ENCODE measurements around the gene MMS19. TPM values are rescaled to one million over a fixed set of nuclear protein-coding genes. Genes with fewer than 3 reads are reported as not detected.

Gene MMS19
- total RNA-seq, 1 experiment from 2014 or later = 42.4 TPM

DNA sequence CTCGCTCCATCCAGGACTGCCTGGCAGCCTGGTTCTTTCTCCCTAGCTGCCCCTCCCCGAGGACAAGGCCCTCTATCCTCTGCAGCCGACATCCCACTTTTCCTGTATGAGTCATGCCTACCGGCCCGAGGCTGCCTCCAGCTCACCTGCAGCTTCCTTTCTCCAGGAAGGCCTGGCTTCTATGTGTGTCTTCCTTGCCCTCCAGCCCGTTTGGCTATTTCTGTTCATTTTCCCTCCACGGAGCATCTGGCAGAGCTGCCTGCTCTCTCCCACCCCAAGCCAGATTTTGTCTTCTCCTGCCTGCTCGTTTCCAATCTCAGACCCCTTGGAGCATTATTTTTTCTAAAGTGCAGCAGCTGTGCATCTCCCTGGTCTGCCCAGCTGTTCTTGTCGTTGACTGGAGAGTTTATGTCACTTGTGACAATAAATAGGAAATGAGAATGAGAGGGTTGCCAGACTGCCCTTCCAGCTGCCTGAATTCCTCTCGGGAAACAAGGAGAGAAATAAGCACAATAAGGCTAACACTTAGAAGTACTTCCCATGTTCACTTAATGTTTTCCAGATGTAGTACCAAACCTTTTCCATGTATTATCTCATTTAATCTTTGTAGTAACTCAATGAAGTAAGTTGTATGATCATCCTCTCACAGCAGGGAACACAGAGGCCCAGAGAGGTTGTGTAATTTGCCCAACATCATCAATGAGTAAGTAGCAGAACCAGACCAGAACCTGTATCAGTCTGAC lies 20.2 kb upstream of the MMS19 start:
- BruUV-seq (replicated peaks) = no TSS peak
- no peak overlapping the region for H3K27ac ChIP-seq
- ChIA-PET POLR2A (ENCODE audit: unreplicated experiment) (interaction anchor here (0.5 kb wide), 1 partner anchor 56 kb away, joined by 4 read pairs; no protein-coding TSS in a partner anchor), CTCF (interaction anchor here (0.5 kb wide), 2 partner anchors 100 to 240 kb away, joined by 3 to 16 read pairs; no protein-coding TSS in a partner anchor)
- H3F3A ChIP-seq (ENCODE audit: insufficient read depth, low read depth) = peaks cover 8% of the 10 kb centered on the region
- H3K9me2 ChIP-seq (ENCODE audit: insufficient read depth) = no peaks in the 10 kb centered on the region
- H3K9me3 ChIP-seq (ENCODE audit: insufficient read depth, low read depth) = no peaks in the 10 kb centered on the region
- H2AFZ ChIP-seq = no peak overlapping the region
- H3K36me3 ChIP-seq (ENCODE audit: low read depth) = no peaks in the 10 kb centered on the region
- peaks cover 34% of the 10 kb centered on the region for H3K4me1 ChIP-seq (replicated peaks; ENCODE audit: insufficient read depth)
- no peaks in the 10 kb centered on the region for H4K20me1 ChIP-seq (ENCODE audit: insufficient read depth)
- H3K79me2 ChIP-seq (ENCODE audit: low read depth) = 0 out of 2 replicates have a peak, but pooled peaks cover 4% of the 10 kb centered on the region
- H3K4me3 ChIP-seq = no peak overlapping the region
- TF ChIP-seq, protein P1, sequence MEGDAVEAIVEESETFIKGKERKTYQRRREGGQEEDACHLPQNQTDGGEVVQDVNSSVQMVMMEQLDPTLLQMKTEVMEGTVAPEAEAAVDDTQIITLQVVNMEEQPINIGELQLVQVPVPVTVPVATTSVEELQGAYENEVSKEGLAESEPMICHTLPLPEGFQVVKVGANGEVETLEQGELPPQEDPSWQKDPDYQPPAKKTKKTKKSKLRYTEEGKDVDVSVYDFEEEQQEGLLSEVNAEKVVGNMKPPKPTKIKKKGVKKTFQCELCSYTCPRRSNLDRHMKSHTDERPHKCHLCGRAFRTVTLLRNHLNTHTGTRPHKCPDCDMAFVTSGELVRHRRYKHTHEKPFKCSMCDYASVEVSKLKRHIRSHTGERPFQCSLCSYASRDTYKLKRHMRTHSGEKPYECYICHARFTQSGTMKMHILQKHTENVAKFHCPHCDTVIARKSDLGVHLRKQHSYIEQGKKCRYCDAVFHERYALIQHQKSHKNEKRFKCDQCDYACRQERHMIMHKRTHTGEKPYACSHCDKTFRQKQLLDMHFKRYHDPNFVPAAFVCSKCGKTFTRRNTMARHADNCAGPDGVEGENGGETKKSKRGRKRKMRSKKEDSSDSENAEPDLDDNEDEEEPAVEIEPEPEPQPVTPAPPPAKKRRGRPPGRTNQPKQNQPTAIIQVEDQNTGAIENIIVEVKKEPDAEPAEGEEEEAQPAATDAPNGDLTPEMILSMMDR (conservative IDR thresholded peaks at IDR 0.05) = no peak
- TF ChIP-seq EZH2 (IDR thresholded peaks at IDR 0.05; ENCODE audit: low read depth) = no peak
- DNase-seq = peak; percentile 65 to 67
- intact Hi-C loops (cut with micrococcal nuclease; ENCODE audit: unreplicated experiment) = no loop called here
- H3K4me2 ChIP-seq = peak overlapping the region; percentile 61
- no peaks in the 10 kb centered on the region for H3K27me3 ChIP-seq (ENCODE audit: insufficient read depth, low read depth)

DNA sequence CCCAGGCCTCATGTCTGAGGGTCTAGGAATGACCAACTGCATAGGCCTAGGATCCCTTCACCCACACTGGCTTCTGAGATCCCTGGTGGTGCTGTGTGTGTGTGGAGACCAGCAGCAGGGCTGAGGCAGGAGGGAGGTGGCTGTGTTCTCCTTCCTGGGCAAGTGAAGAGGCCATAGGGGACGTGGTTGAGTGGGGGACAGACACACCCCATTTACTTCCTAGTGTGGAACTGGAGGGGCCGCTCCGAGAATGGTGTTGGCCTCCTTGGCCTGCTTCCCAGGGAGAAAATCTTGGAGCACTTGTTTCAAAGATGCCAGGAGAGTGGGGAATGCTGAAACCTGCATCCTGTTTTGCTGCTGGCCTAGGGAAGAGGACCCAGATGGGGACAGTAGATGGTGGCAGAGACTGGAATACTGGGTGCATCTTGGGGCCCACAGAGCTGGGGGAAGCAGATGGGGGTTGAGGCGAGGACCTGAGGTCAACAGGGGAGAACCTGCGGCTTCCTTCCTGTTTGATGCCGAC lies 19.6 kb upstream of the MMS19 start:
- H3K9me2 ChIP-seq (ENCODE audit: insufficient read depth) = no peaks in the 10 kb centered on the region
- no peak overlapping the region for H3K27ac ChIP-seq
- TF ChIP-seq, protein P1 (conservative IDR thresholded peaks at IDR 0.05) = no peak
- TF ChIP-seq EZH2 (IDR thresholded peaks at IDR 0.05; ENCODE audit: low read depth) = no peak
- intact Hi-C loops (cut with micrococcal nuclease; ENCODE audit: unreplicated experiment) = no loop called here
- peak overlapping the region; percentile 61 for H3K4me2 ChIP-seq
- H4K20me1 ChIP-seq (ENCODE audit: insufficient read depth) = no peaks in the 10 kb centered on the region
- no peaks in the 10 kb centered on the region for H3K36me3 ChIP-seq (ENCODE audit: low read depth)
- DNase-seq = no peak
- no peaks in the 10 kb centered on the region for H3K9me3 ChIP-seq (ENCODE audit: insufficient read depth, low read depth)
- CTCF ChIA-PET = interaction anchor here (0.5 kb wide), 2 partner anchors 101 to 239 kb away, joined by 3 to 16 read pairs; no protein-coding TSS in a partner anchor
- no peaks in the 10 kb centered on the region for H3K27me3 ChIP-seq (ENCODE audit: insufficient read depth, low read depth)
- POLR2A ChIA-PET (ENCODE audit: unreplicated experiment) = interaction anchor here (0.5 kb wide), 1 partner anchor 56 kb away, joined by 4 read pairs; no protein-coding TSS in a partner anchor
- no peak overlapping the region for H2AFZ ChIP-seq
- BruUV-seq (replicated peaks) = no TSS peak
- H3K79me2 ChIP-seq (ENCODE audit: low read depth) = 0 out of 2 replicates have a peak, but pooled peaks cover 4% of the 10 kb centered on the region
- H3K4me3 ChIP-seq = no peak overlapping the region
- H3F3A ChIP-seq (ENCODE audit: insufficient read depth, low read depth) = peaks cover 8% of the 10 kb centered on the region
- peaks cover 34% of the 10 kb centered on the region for H3K4me1 ChIP-seq (replicated peaks; ENCODE audit: insufficient read depth)

GRCh38 chr10:97517096-97517750 lies 19.0 kb upstream of the MMS19 start:
- BruUV-seq (replicated peaks) = no TSS peak
- CTCF ChIA-PET = no interaction called here

More at GRCh38 chr10:97517096-97517750, 19.0 kb upstream of the MMS19 start:
- 0 out of 2 replicates have a peak overlapping the region, but pooled peaks have one; percentile 61 for H3K4me2 ChIP-seq
- H2AFZ ChIP-seq = no peak overlapping the region
- no peak overlapping the region for H3K27ac ChIP-seq
- intact Hi-C loops (cut with micrococcal nuclease; ENCODE audit: unreplicated experiment) = no loop called here
- no peaks in the 10 kb centered on the region for H3K27me3 ChIP-seq (ENCODE audit: insufficient read depth, low read depth)
- H3K9me3 ChIP-seq (ENCODE audit: insufficient read depth, low read depth) = no peaks in the 10 kb centered on the region
- H4K20me1 ChIP-seq (ENCODE audit: insufficient read depth) = no peaks in the 10 kb centered on the region
- H3K79me2 ChIP-seq (ENCODE audit: low read depth) = 0 out of 2 replicates have a peak, but pooled peaks cover 4% of the 10 kb centered on the region
- peaks cover 8% of the 10 kb centered on the region for H3F3A ChIP-seq (ENCODE audit: insufficient read depth, low read depth)
- DNase-seq = no peak
- TF ChIP-seq, protein P1 (conservative IDR thresholded peaks at IDR 0.05) = no peak
- no peak for TF ChIP-seq EZH2 (IDR thresholded peaks at IDR 0.05; ENCODE audit: low read depth)
- POLR2A ChIA-PET (ENCODE audit: unreplicated experiment) = no interaction called here
- H3K4me3 ChIP-seq = no peak overlapping the region
- H3K9me2 ChIP-seq (ENCODE audit: insufficient read depth) = no peaks in the 10 kb centered on the region
- H3K36me3 ChIP-seq (ENCODE audit: low read depth) = no peaks in the 10 kb centered on the region
- peaks cover 34% of the 10 kb centered on the region for H3K4me1 ChIP-seq (replicated peaks; ENCODE audit: insufficient read depth)

Data from PC-9 (cell line).